ENCODE measurements around the gene CCDC85B.

- TF ChIP-seq CTCF (IDR thresholded peaks at IDR 0.05; ENCODE audit: low read depth, low read length) (no peak), MAX (IDR thresholded peaks at IDR 0.05; ENCODE audit: low read depth, low read length) (no peak), POLR2A (IDR thresholded peaks at IDR 0.05; ENCODE audit: extremely low read depth, insufficient read length) (no peak)
Measured at GRCh38 chr11:65906602-65907001, 16.1 kb downstream of the CCDC85B start.
